Glomerular visceral epithelial cell (primary cell): ENCODE results near the gene STARD10.
"Not testable (repeated sequence)": the region's sequence is repeated elsewhere in the genome, so short reads cannot be mapped to it uniquely, and the experiment has no call there.

ENCODE experiments used
- DNase-seq: peaks from one replicate; pipeline ENCODE4 v3.0.0-alpha.2; 2016; ENCODE audit errors: extremely low spot score

STARD10 gene

GRCh38 chr11:72826191-72826941 is 32.5 kb upstream of the STARD10 start:
- DNase-seq = no peak

GRCh38 chr11:72825661-72826060 is 31.8 kb upstream of the STARD10 start:
- DNase-seq = no peak

GRCh38 chr11:72824811-72825505 is 31.1 kb upstream of the STARD10 start:
- peak; percentile 16 for DNase-seq

GRCh38 chr11:72824020-72824419 is 30.2 kb upstream of the STARD10 start:
- no peak for DNase-seq

- DNase-seq = no peak
These were observed 29.4 kb upstream of the STARD10 start for GRCh38 chr11:72823105-72823804.

- DNase-seq = no peak
These were observed 28.3 kb upstream of the STARD10 start for GRCh38 chr11:72821920-72822799.

- DNase-seq = no peak
These were observed 27.5 kb upstream of the STARD10 start for GRCh38 chr11:72821221-72821919.

GRCh38 chr11:72820439-72821139 is 26.7 kb upstream of the STARD10 start:
- DNase-seq = no peak

GRCh38 chr11:72818971-72819370 is 25.1 kb upstream of the STARD10 start:
- no peak for DNase-seq

GRCh38 chr11:72817966-72818365 is 24.1 kb upstream of the STARD10 start:
- no peak for DNase-seq

- no peak for DNase-seq
These were observed 22.6 kb upstream of the STARD10 start for GRCh38 chr11:72816404-72816990.

GRCh38 chr11:72815110-72815618 is 21.3 kb upstream of the STARD10 start:
- peak; percentile 51 for DNase-seq

- DNase-seq = peak; percentile 85
These were observed 20.7 kb upstream of the STARD10 start, which contains the start of gene ATG16L2 for GRCh38 chr11:72814286-72815109. TSS of gene ATG16L2 (plus strand) at chr11:72814411. CDS start at chr11:72814446, 35 bp downstream.

GRCh38 chr11:72813740-72814285 is 20.0 kb upstream of the STARD10 start:
- peak; percentile 80 for DNase-seq

GRCh38 chr11:72812967-72813739 is 19.3 kb upstream of the STARD10 start:
- peak; percentile 71 for DNase-seq

GRCh38 chr11:72812604-72812966 is 18.7 kb upstream of the STARD10 start:
- peak; percentile 37 for DNase-seq

- not testable (repeated sequence) for DNase-seq
These were observed 17.8 kb upstream of the STARD10 start for GRCh38 chr11:72811686-72812085.

GRCh38 chr11:72808331-72808798 is 14.5 kb upstream of the STARD10 start:
- DNase-seq = no peak
